Stomach (tissue), 9 donors: ENCODE measurements around the gene TTC4. TPM values are rescaled to one million over a fixed set of nuclear protein-coding genes. Genes with fewer than 3 reads are reported as not detected.

Experiments
- DNase-seq, 2 donors: peaks; one replicate each; pipeline versions ENCODE4 v3.0.0 to v3.0.0-alpha.2; 2013 to 2019
- H3K27ac ChIP-seq, 5 donors: fragments of 200-600 bp in 4 of 5; sonication (generic) in 4 of 5; one replicate each; pipeline ENCODE4 v1.5.1; 2013 to 2019; ENCODE audit warnings: mild to moderate bottlenecking in 1 of 5, moderate library complexity in 1 of 5
- H3K27me3 ChIP-seq, 3 donors: fragments of 200-600 bp; sonication (generic); one replicate each; pipeline ENCODE4 v1.5.1; 2017 to 2019; ENCODE audit warnings: mixed run types in 1 of 3
- H3K36me3 ChIP-seq, 4 donors: fragments of 200-600 bp; sonication (generic); 1 replicate in 3 of 4; 2 replicates in 1 of 4; pipeline ENCODE4 v1.5.1; 2016 to 2019
- H3K4me1 ChIP-seq, 4 donors: fragments of 200-600 bp; sonication (generic); one replicate each; pipeline ENCODE4 v1.5.1; 2016 to 2019
- H3K4me3 ChIP-seq, 4 donors: fragments of 200-600 bp; sonication (generic) in 3 of 4; one replicate each; pipeline ENCODE4 v1.5.1; 2016 to 2019; ENCODE audit warnings: mild to moderate bottlenecking in 1 of 4
- H3K9me3 ChIP-seq, 4 donors: fragments of 200-600 bp; sonication (generic); one replicate each; pipeline ENCODE4 v1.5.1; 2016 to 2019
- EP300 ChIP-seq: sonication (generic); formaldehyde crosslinking; IDR thresholded peaks from one replicate; pipeline ENCODE4 v1.6.1; 2017; ENCODE audit warnings: antibody characterized with exemption
- POLR2A ChIP-seq, 4 donors: fragments of 450-650 bp; IDR thresholded peaks; one replicate each; pipeline ENCODE4 v1.6.1; 2016; ENCODE audit warnings: antibody characterized with exemption in 4 of 4, control low read depth in 2 of 4, mild to moderate bottlenecking in 1 of 4, moderate library complexity in 1 of 4
- POLR2AphosphoS5 ChIP-seq, 3 donors: sonication (generic); formaldehyde crosslinking; IDR thresholded peaks; one replicate each; pipeline ENCODE4 v1.6.1; 2016; ENCODE audit warnings: antibody characterized with exemption in 3 of 3
- WGBS, 5 donors: extraction: QIAGEN DNeasy Blood & Tissue Kit in 3 of 5; methylation state at CpG; one replicate each; pipeline versions ENCODE4 v1.1.5 to v1.1.7; 2013 to 2018; 5-methylcytosine and 5-hydroxymethylcytosine counted together
- intact Hi-C: fragments of 100-400 bp; cut with DNase I; formaldehyde crosslinking; loops from one replicate; pipeline ENCODE4 v1.15.1; 2023; ENCODE audit warnings: low total_unique reads
- polyA plus RNA-seq, 3 donors: library from polyadenylated mRNA; stranded (reverse); fragments of 200-250 nt; gene quantifications; one replicate each; pipeline ENCODE4 v1.2.3, GENCODE V29; 2013
- total RNA-seq, 5 donors: library from RNA; depleted of rRNA; stranded (reverse); fragments of >200 nt; gene quantifications; one replicate each; pipeline versions ENCODE4 v1.1.0 to v1.2.3, GENCODE V29; 2014 to 2016
- TF ChIP-seq, protein P1 (sequence below), 7 experiments: fragments of 450-650 bp in 4 of 7; fragments of 200-600 bp in 3 of 7; sonication (generic) in 3 of 7; IDR thresholded peaks; one replicate each; pipeline ENCODE4 v1.5.1; 2016 to 2019; ENCODE audit warnings: antibody characterized with exemption in 7 of 7, control low read depth in 2 of 7, mild to moderate bottlenecking in 1 of 7
- donor health status: healthy with polysubstance abuse.
- donor health status: Bipolar disorder and iron deficiency.
- donor health status: healthy.

TTC4 gene
- total and polyA plus RNA-seq, 8 donors = 1.4 to 66.1 (median 13.4) TPM

DNA sequence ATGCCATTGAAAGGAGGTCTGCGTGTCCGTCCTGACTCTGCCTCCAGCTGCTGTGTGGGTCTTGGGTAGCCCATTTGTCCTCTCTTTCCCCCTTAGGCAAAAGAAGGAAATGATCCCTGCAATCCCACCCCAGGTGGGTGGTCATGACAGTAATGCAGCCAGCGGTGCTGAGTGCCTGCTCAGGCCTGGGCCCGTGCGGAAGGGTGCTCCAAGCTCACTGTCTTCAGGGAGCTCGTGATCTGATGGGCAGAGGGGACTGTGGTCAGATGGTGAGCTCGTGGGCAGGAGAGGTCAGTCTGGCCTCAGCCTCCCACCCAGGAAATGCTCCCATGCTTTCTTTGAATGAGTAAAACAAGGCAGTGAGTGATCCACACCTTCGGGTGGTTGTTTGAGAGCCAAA lies 35.3 kb upstream of the TTC4 start:
- 74 to 86% (median 81%) methylated on average over 6 to 8 of the region's 8 CpGs for WGBS, 5 donors
- no peaks in the 10 kb centered on the region for H3K9me3 ChIP-seq
- H3K36me3 ChIP-seq = peaks cover 0 to 32% (median 0%) of the 10 kb centered on the region in 4 donors
- no peak overlapping the region for H3K27ac ChIP-seq
- no peak for DNase-seq
- H3K4me3 ChIP-seq = no peak overlapping the region
- no peaks in the 10 kb centered on the region for H3K4me1 ChIP-seq
- no peaks in the 10 kb centered on the region for H3K27me3 ChIP-seq
- intact Hi-C loops = no loop called here
- TF ChIP-seq EP300 (no peak), POLR2A (IDR thresholded peaks at IDR 0.05) (no peak), POLR2AphosphoS5 (IDR thresholded peaks at IDR 0.05) (no peak)
- TF ChIP-seq, protein P1, sequence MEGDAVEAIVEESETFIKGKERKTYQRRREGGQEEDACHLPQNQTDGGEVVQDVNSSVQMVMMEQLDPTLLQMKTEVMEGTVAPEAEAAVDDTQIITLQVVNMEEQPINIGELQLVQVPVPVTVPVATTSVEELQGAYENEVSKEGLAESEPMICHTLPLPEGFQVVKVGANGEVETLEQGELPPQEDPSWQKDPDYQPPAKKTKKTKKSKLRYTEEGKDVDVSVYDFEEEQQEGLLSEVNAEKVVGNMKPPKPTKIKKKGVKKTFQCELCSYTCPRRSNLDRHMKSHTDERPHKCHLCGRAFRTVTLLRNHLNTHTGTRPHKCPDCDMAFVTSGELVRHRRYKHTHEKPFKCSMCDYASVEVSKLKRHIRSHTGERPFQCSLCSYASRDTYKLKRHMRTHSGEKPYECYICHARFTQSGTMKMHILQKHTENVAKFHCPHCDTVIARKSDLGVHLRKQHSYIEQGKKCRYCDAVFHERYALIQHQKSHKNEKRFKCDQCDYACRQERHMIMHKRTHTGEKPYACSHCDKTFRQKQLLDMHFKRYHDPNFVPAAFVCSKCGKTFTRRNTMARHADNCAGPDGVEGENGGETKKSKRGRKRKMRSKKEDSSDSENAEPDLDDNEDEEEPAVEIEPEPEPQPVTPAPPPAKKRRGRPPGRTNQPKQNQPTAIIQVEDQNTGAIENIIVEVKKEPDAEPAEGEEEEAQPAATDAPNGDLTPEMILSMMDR (IDR thresholded peaks at IDR 0.05) = no peak

DNA sequence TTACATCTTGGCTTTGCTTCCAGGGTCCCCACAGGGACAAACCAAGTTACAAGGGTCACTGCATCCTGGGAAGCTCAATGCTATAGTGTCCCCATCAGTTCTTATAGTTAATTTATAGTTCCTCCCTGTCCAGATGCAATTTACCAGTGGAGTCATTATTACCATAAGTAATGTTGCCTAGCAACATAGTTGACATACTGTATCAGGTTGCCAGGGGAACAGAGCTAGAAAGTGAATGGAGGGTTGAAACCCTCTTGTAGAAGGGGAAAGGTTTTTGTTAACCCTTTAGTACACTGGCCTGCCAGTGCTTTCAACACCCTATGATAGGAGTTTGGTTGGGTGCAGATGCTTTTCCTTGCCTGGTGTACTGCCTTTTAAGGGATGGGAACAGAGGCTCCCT lies 34.3 kb upstream of the TTC4 start:
- TF ChIP-seq, protein P1 (IDR thresholded peaks at IDR 0.05) = no peak
- TF ChIP-seq EP300 = no peak
- no peak for TF ChIP-seq POLR2A (IDR thresholded peaks at IDR 0.05)
- TF ChIP-seq POLR2AphosphoS5 (IDR thresholded peaks at IDR 0.05) = no peak
- no peak overlapping the region for H3K4me3 ChIP-seq
- no peaks in the 10 kb centered on the region for H3K4me1 ChIP-seq
- H3K36me3 ChIP-seq = peaks cover 0 to 32% (median 2%) of the 10 kb centered on the region in 4 donors
- DNase-seq = peak in 1 of 2 donors; percentile 75
- H3K9me3 ChIP-seq = no peaks in the 10 kb centered on the region
- intact Hi-C loops = no loop called here
- H3K27me3 ChIP-seq = no peaks in the 10 kb centered on the region
- no peak overlapping the region for H3K27ac ChIP-seq

DNA sequence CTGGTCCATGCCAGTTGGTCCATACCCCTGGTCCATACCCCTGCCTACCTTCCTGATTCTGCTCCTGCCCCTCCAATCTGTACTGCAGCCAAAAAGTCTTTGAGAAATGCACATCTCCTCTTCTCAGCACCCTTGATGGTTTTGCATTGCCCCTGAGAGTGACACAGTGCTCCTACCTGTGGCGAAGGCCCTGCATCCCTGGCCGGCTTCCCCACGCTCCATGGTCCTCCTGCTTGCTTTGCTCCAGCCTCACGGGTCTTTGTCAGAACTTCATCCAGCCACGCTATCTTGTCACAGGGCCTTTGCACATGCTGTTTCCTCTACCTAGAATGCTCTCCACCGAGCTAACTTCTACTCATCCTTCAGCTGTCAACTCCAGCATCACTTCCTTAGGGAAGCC lies 32.2 kb upstream of the TTC4 start:
- Histone ChIP-seq H3K36me3 (peaks cover 0 to 22% (median 2%) of the 10 kb centered on the region in 4 donors), H3K9me3 (no peaks in the 10 kb centered on the region), H3K4me1 (no peaks in the 10 kb centered on the region), H3K27ac (no peak overlapping the region), H3K4me3 (no peak overlapping the region), H3K27me3 (no peaks in the 10 kb centered on the region)
- WGBS, 5 donors = 78 to 91% (median 88%) methylated on average over 6 of the region's 6 CpGs
- intact Hi-C loops = no loop called here
- DNase-seq = no peak
- TF ChIP-seq, protein P1 (IDR thresholded peaks at IDR 0.05) = no peak
- TF ChIP-seq POLR2A (IDR thresholded peaks at IDR 0.05) = no peak
- no peak for TF ChIP-seq EP300
- TF ChIP-seq POLR2AphosphoS5 (IDR thresholded peaks at IDR 0.05) = no peak

DNA sequence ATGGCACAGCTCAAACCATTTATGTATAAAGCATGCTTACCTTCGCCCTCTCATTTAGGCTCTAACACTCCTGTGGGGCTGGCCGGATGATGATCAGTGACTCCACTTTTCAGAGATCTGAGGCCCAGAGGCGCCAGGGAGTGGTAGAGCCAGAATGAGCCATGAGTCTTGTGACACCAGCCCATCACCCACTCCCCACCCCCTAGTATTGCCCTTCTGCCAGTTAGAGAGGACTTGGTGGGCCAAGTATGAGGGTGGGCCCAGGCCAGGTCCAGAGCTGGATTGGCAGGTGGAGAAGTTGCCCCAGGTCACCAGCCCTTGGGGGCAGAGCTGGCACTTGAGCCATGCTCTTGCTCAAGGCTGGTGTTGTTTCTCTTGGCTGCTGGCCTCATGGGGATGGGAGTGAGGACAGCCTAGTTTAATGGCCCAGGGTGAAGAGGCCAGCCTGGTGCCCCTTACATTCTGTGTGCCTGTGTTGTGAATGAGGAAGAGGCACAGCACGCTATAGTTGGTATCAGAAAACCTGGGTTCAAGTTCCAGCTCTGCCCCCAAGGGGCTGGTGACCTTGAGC lies 30.2 kb upstream of the TTC4 start:
- Histone ChIP-seq H3K36me3 (peaks cover 0 to 11% (median 2%) of the 10 kb centered on the region in 4 donors), H3K27ac (no peak overlapping the region), H3K9me3 (no peaks in the 10 kb centered on the region), H3K4me1 (no peaks in the 10 kb centered on the region), H3K27me3 (no peaks in the 10 kb centered on the region), H3K4me3 (no peak overlapping the region)
- TF ChIP-seq EP300 (no peak), POLR2A (IDR thresholded peaks at IDR 0.05) (no peak), POLR2AphosphoS5 (IDR thresholded peaks at IDR 0.05) (no peak)
- TF ChIP-seq, protein P1 (IDR thresholded peaks at IDR 0.05) = no peak
- intact Hi-C loops = no loop called here
- no peak for DNase-seq
- WGBS, 5 donors = 89 to 100% (median 90%) methylated on average over 2 to 4 of the region's 4 CpGs
